Thyroid gland (tissue), 4 donors: ENCODE measurements around the gene SH2D4B.

ENCODE experiments used
- POLR2A ChIP-seq, 2 donors: fragments of 450-650 bp; IDR thresholded peaks; one replicate each; pipeline ENCODE4 v1.6.1; 2017; ENCODE audit warnings: antibody characterized with exemption in 2 of 2, mild to moderate bottlenecking in 2 of 2, moderate library complexity in 1 of 2
- TF ChIP-seq, protein P1 (sequence below), 6 experiments: fragments of 200-600 bp in 3 of 6; fragments of 450-650 bp in 3 of 6; sonication (generic) in 3 of 6; IDR thresholded peaks; one replicate each; pipeline ENCODE4 v1.5.1; 2016 to 2019; ENCODE audit warnings: antibody characterized with exemption in 6 of 6, mild to moderate bottlenecking in 2 of 6, inconsistent platforms in 1 of 6, moderate library complexity in 1 of 6

DNA sequence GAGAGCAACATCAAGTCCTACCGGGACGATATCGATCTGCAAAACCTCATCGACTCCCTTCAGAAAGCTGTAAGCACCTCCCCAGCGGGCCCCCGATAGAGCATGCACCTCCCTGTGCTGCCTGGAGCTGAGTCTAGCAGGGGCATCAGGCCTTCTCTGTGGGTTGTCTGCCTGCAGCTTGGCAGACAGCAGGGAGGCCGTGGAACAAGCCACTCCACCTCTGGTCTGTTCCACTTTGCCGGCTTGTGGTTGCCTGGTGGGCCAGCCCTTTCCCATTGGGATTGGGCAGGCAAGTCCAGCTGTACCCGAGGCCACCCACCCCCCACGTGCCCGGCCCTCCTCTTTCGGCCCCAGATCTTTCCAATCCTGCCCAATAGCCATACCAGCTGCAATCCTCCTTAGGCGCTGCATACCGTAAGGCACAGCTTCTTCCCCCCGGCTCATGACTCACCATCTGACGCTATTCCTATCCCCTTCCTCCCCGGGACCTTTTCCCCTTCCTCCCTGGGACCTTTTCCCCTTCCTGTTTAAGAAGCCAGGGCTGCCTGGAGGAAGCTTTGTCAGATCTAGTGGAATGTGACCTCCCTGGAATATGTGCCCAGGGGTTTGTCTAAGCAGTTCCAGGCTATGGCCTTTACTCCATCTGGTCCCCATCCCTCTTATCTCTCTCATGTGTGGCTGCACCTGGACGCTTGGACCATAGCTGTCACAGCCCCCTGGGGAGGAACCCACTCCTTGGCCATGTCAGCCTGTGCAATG is 28.1 kb upstream of the SH2D4B start:
- TF ChIP-seq, protein P1, sequence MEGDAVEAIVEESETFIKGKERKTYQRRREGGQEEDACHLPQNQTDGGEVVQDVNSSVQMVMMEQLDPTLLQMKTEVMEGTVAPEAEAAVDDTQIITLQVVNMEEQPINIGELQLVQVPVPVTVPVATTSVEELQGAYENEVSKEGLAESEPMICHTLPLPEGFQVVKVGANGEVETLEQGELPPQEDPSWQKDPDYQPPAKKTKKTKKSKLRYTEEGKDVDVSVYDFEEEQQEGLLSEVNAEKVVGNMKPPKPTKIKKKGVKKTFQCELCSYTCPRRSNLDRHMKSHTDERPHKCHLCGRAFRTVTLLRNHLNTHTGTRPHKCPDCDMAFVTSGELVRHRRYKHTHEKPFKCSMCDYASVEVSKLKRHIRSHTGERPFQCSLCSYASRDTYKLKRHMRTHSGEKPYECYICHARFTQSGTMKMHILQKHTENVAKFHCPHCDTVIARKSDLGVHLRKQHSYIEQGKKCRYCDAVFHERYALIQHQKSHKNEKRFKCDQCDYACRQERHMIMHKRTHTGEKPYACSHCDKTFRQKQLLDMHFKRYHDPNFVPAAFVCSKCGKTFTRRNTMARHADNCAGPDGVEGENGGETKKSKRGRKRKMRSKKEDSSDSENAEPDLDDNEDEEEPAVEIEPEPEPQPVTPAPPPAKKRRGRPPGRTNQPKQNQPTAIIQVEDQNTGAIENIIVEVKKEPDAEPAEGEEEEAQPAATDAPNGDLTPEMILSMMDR (IDR thresholded peaks at IDR 0.05) = no peak
- no peak for TF ChIP-seq POLR2A (IDR thresholded peaks at IDR 0.05)
